GM23338 (cell line): Measurements from ENCODE around the gene SLC35F1. TPM values are rescaled to one million over a fixed set of nuclear protein-coding genes. Genes with fewer than 3 reads are reported as not detected.
A peak's percentile ranks its signal among the peaks of the same experiment; 100 is the strongest.

Source experiments
- ATAC-seq: fragments of 200-7000 bp; cut with Tn5 transposase; 3 replicates; pipeline ENCODE4 v1.9.1; 2020
- DNase-seq: peaks from one replicate; pipeline ENCODE4 v3.0.0-alpha.2; 2015; ENCODE audit warnings: low spot score
- H2AFZ ChIP-seq: fragments of 200-600 bp; sonication (generic); 2 replicates; pipeline ENCODE4 v1.8.0; 2016; ENCODE audit warnings: antibody characterized with exemption, mild to moderate bottlenecking, moderate library complexity
- H3F3A ChIP-seq: fragments of 200-600 bp; sonication (generic); replicated peaks from 2 replicates; pipeline ENCODE4 v1.8.0; 2017; ENCODE audit warnings: antibody characterized with exemption, mixed run types, low read depth
- H3K27ac ChIP-seq: fragments of 200-600 bp; sonication (generic); 2 replicates; pipeline ENCODE4 v1.6.1; 2016; ENCODE audit warnings: low read depth
- H3K27me3 ChIP-seq: fragments of 200-600 bp; sonication (generic); 2 replicates; pipeline ENCODE4 v1.8.0; 2016; ENCODE audit warnings: mild to moderate bottlenecking, mixed run types, moderate library complexity; ENCODE audit not compliant: insufficient read depth
- H3K36me3 ChIP-seq: fragments of 200-600 bp; sonication (generic); 2 replicates; pipeline ENCODE4 v1.8.0; 2016; ENCODE audit warnings: mild to moderate bottlenecking; ENCODE audit not compliant: insufficient read depth
- H3K4me1 ChIP-seq: fragments of 200-600 bp; sonication (generic); 2 replicates; pipeline ENCODE4 v1.8.0; 2016; ENCODE audit warnings: mild to moderate bottlenecking, moderate library complexity; ENCODE audit not compliant: insufficient read depth
- H3K4me2 ChIP-seq: fragments of 200-600 bp; sonication (generic); 2 replicates; pipeline ENCODE4 v1.7.1; 2017; ENCODE audit warnings: mixed run types
- H3K4me3 ChIP-seq: fragments of 200-600 bp; sonication (generic); 2 replicates; pipeline ENCODE4 v1.6.1; 2016; ENCODE audit warnings: mixed run types
- H3K79me2 ChIP-seq: fragments of 200-600 bp; sonication (generic); replicated peaks from 2 replicates; pipeline ENCODE4 v1.8.0; 2017; ENCODE audit warnings: mild to moderate bottlenecking; ENCODE audit not compliant: insufficient read depth
- H3K9me2 ChIP-seq: fragments of 200-600 bp; sonication (generic); 2 replicates; pipeline ENCODE4 v1.8.0; 2017; ENCODE audit not compliant: insufficient read depth
- H4K20me1 ChIP-seq: fragments of 200-600 bp; sonication (generic); replicated peaks from 2 replicates; pipeline ENCODE4 v1.8.0; 2017; ENCODE audit warnings: mild to moderate bottlenecking; ENCODE audit not compliant: insufficient read depth
- H3K27ac Mint-ChIP-seq: 2 replicates; pipeline ENCODE4 v1.8.0; 2020; ENCODE audit warnings: inconsistent platforms, mild to moderate bottlenecking, moderate library complexity, mixed read lengths
- H3K27me3 Mint-ChIP-seq: 3 replicates; pipeline ENCODE4 v1.8.0; 2022; ENCODE audit warnings: low read depth, mild to moderate bottlenecking, moderate library complexity, mixed read lengths, inconsistent platforms; ENCODE audit not compliant: insufficient read depth, poor library complexity
- H3K36me3 Mint-ChIP-seq: 3 replicates; pipeline ENCODE4 v1.8.0; 2021; ENCODE audit warnings: low read depth, mild to moderate bottlenecking, inconsistent platforms, moderate library complexity, mixed read lengths
- H3K4me1 Mint-ChIP-seq: 3 replicates; pipeline ENCODE4 v1.8.0; 2020; ENCODE audit warnings: mild to moderate bottlenecking, inconsistent platforms, mixed read lengths
- H3K4me3 Mint-ChIP-seq: 3 replicates; pipeline ENCODE4 v1.8.0; 2021; ENCODE audit warnings: moderate library complexity, mild to moderate bottlenecking, inconsistent platforms, mixed read lengths
- H3K9me3 Mint-ChIP-seq: 3 replicates; pipeline ENCODE4 v1.8.0; 2020; ENCODE audit warnings: moderate library complexity, mild to moderate bottlenecking, inconsistent platforms, mixed read lengths
- CREB1 ChIP-seq: fragments of 250-450 bp; sonication (Bioruptor Pico); IDR thresholded peaks from 2 replicates; pipeline ENCODE4 v1.5.0; 2020; ENCODE audit warnings: low read depth, mild to moderate bottlenecking, moderate library complexity
- EZH2 ChIP-seq: fragments of 200-600 bp; sonication (generic); IDR thresholded peaks from one replicate; pipeline ENCODE4 v1.8.0; 2017; ENCODE audit warnings: antibody characterized with exemption, mild to moderate bottlenecking, low read depth; ENCODE audit not compliant: unreplicated experiment
- JUNB ChIP-seq: IDR thresholded peaks from one replicate; pipeline ENCODE4 v1.6.1; 2016; ENCODE audit warnings: antibody characterized with exemption; ENCODE audit not compliant: unreplicated experiment
- NANOG ChIP-seq: IDR thresholded peaks from 2 replicates; pipeline ENCODE4 v1.6.1; 2016; ENCODE audit warnings: antibody characterized with exemption, borderline replicate concordance
- POLR2AphosphoS5 ChIP-seq: IDR thresholded peaks from 2 replicates; pipeline ENCODE4 v1.6.1; 2016; ENCODE audit warnings: antibody characterized with exemption, low read depth
- ZNF331 ChIP-seq: fragments of 250-450 bp; sonication (Bioruptor Pico); IDR thresholded peaks from 2 replicates; pipeline ENCODE4 v1.5.0; 2020; ENCODE audit warnings: low read depth, mild to moderate bottlenecking, moderate library complexity
- polyA plus RNA-seq: library from polyadenylated mRNA; unstranded; fragments of >200 nt; fragmentation: Nextera tagmentation; extraction: Ambion mirVana; gene quantifications from 2 replicates; pipeline ENCODE4 v1.2.1, GENCODE V29; 2016
- total RNA-seq: library from RNA; depleted of rRNA; stranded (reverse); fragments of >200 nt; shearing (Covaris generic); gene quantifications from 2 replicates; pipeline ENCODE4 v1.2.3, GENCODE V29; 2014
- TF ChIP-seq, protein P1 (sequence below): fragments of 250-450 bp; sonication (Bioruptor Pico); IDR thresholded peaks from 2 replicates; pipeline ENCODE4 v1.5.0; 2020; ENCODE audit warnings: mild to moderate bottlenecking, moderate library complexity
- TF ChIP-seq, protein P2 (sequence below), 2 experiments: fragments of 200-600 bp in 1 of 2; sonication (generic) in 1 of 2; conservative IDR thresholded peaks; 2 replicates each; pipeline versions ENCODE4 v1.5.1 to v1.6.1; 2016 to 2017; ENCODE audit warnings: antibody characterized with exemption in 2 of 2, low read depth in 2 of 2, mild to moderate bottlenecking in 2 of 2, moderate library complexity in 1 of 2
- TF ChIP-seq, protein P3 (sequence below): IDR thresholded peaks from one replicate; pipeline ENCODE4 v1.6.1; 2018; ENCODE audit warnings: antibody characterized with exemption; ENCODE audit not compliant: unreplicated experiment

Gene SLC35F1
- total and polyA plus RNA-seq, 2 experiments from 2014 or later: 3.0 to 10.3 TPM

DNA sequence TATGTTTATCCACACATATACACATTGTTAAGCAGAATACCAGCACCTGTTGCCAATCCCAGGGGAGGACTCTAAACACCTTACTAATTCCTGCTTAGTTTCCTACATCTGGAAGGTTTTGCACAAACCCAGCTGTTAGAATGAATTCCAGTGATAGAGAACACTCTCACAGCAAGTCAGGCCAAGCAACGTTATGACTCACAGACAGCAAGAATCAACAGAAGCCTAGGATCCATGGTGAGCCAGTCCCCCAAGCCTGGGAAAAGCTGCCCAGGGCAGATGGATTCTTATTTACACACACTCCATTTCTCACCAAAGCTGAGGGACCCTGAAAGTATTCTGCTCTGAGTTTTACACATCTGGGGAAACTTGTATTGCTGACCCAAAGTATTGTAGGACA lies 291.7 kb downstream of the SLC35F1 start:
- Mint-ChIP-seq H3K9me3 (no peaks in the 10 kb centered on the region), H3K4me1 (peaks cover 32% of the 10 kb centered on the region), H3K27ac (0 out of 2 replicates have a peak overlapping the region, but pooled peaks have one; percentile 23), H3K4me3 (no peak overlapping the region), H3K27me3 (no peaks in the 10 kb centered on the region), H3K36me3 (no peaks in the 10 kb centered on the region)
- H3K27me3 ChIP-seq: no peaks in the 10 kb centered on the region
- ATAC-seq (no peak; the same call in 2 of the 3 replicates), DNase-seq (no peak)
- no peaks in the 10 kb centered on the region for H3F3A ChIP-seq
- no peaks in the 10 kb centered on the region; the same call in 1 of the 2 replicates for H3K9me2 ChIP-seq
- H3K4me1 ChIP-seq: peaks cover 22% of the 10 kb centered on the region
- no peak overlapping the region for H3K27ac ChIP-seq
- no peaks in the 10 kb centered on the region for H4K20me1 ChIP-seq
- no peak for TF ChIP-seq POLR2AphosphoS5
- TF ChIP-seq, protein P1, sequence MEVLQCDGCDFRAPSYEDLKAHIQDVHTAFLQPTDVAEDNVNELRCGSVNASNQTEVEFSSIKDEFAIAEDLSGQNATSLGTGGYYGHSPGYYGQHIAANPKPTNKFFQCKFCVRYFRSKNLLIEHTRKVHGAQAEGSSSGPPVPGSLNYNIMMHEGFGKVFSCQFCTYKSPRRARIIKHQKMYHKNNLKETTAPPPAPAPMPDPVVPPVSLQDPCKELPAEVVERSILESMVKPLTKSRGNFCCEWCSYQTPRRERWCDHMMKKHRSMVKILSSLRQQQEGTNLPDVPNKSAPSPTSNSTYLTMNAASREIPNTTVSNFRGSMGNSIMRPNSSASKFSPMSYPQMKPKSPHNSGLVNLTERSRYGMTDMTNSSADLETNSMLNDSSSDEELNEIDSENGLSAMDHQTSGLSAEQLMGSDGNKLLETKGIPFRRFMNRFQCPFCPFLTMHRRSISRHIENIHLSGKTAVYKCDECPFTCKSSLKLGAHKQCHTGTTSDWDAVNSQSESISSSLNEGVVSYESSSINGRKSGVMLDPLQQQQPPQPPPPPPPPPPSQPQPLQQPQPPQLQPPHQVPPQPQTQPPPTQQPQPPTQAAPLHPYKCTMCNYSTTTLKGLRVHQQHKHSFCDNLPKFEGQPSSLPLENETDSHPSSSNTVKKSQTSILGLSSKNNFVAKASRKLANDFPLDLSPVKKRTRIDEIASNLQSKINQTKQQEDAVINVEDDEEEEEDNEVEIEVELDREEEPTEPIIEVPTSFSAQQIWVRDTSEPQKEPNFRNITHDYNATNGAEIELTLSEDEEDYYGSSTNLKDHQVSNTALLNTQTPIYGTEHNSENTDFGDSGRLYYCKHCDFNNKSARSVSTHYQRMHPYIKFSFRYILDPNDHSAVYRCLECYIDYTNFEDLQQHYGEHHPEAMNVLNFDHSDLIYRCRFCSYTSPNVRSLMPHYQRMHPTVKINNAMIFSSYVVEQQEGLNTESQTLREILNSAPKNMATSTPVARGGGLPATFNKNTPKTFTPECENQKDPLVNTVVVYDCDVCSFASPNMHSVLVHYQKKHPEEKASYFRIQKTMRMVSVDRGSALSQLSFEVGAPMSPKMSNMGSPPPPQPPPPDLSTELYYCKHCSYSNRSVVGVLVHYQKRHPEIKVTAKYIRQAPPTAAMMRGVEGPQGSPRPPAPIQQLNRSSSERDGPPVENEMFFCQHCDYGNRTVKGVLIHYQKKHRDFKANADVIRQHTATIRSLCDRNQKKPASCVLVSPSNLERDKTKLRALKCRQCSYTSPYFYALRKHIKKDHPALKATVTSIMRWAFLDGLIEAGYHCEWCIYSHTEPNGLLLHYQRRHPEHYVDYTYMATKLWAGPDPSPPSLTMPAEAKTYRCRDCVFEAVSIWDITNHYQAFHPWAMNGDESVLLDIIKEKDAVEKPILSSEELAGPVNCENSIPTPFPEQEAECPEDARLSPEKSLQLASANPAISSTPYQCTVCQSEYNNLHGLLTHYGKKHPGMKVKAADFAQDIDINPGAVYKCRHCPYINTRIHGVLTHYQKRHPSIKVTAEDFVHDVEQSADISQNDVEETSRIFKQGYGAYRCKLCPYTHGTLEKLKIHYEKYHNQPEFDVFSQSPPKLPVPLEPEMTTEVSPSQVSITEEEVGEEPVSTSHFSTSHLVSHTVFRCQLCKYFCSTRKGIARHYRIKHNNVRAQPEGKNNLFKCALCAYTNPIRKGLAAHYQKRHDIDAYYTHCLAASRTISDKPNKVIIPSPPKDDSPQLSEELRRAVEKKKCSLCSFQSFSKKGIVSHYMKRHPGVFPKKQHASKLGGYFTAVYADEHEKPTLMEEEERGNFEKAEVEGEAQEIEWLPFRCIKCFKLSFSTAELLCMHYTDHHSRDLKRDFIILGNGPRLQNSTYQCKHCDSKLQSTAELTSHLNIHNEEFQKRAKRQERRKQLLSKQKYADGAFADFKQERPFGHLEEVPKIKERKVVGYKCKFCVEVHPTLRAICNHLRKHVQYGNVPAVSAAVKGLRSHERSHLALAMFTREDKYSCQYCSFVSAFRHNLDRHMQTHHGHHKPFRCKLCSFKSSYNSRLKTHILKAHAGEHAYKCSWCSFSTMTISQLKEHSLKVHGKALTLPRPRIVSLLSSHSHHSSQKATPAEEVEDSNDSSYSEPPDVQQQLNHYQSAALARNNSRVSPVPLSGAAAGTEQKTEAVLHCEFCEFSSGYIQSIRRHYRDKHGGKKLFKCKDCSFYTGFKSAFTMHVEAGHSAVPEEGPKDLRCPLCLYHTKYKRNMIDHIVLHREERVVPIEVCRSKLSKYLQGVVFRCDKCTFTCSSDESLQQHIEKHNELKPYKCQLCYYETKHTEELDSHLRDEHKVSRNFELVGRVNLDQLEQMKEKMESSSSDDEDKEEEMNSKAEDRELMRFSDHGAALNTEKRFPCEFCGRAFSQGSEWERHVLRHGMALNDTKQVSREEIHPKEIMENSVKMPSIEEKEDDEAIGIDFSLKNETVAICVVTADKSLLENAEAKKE (CRISPR knock-in tag): no peak
- TF ChIP-seq, protein P2, sequence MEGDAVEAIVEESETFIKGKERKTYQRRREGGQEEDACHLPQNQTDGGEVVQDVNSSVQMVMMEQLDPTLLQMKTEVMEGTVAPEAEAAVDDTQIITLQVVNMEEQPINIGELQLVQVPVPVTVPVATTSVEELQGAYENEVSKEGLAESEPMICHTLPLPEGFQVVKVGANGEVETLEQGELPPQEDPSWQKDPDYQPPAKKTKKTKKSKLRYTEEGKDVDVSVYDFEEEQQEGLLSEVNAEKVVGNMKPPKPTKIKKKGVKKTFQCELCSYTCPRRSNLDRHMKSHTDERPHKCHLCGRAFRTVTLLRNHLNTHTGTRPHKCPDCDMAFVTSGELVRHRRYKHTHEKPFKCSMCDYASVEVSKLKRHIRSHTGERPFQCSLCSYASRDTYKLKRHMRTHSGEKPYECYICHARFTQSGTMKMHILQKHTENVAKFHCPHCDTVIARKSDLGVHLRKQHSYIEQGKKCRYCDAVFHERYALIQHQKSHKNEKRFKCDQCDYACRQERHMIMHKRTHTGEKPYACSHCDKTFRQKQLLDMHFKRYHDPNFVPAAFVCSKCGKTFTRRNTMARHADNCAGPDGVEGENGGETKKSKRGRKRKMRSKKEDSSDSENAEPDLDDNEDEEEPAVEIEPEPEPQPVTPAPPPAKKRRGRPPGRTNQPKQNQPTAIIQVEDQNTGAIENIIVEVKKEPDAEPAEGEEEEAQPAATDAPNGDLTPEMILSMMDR (conservative IDR thresholded peaks at IDR 0.05; ENCODE audit: low read depth in 2 of 2): no peak
- no peak for TF ChIP-seq EZH2
- TF ChIP-seq CREB1: no peak
- TF ChIP-seq ZNF331 (CRISPR knock-in tag): no peak
- TF ChIP-seq NANOG: no peak
- TF ChIP-seq JUNB: no peak
- TF ChIP-seq, protein P3, sequence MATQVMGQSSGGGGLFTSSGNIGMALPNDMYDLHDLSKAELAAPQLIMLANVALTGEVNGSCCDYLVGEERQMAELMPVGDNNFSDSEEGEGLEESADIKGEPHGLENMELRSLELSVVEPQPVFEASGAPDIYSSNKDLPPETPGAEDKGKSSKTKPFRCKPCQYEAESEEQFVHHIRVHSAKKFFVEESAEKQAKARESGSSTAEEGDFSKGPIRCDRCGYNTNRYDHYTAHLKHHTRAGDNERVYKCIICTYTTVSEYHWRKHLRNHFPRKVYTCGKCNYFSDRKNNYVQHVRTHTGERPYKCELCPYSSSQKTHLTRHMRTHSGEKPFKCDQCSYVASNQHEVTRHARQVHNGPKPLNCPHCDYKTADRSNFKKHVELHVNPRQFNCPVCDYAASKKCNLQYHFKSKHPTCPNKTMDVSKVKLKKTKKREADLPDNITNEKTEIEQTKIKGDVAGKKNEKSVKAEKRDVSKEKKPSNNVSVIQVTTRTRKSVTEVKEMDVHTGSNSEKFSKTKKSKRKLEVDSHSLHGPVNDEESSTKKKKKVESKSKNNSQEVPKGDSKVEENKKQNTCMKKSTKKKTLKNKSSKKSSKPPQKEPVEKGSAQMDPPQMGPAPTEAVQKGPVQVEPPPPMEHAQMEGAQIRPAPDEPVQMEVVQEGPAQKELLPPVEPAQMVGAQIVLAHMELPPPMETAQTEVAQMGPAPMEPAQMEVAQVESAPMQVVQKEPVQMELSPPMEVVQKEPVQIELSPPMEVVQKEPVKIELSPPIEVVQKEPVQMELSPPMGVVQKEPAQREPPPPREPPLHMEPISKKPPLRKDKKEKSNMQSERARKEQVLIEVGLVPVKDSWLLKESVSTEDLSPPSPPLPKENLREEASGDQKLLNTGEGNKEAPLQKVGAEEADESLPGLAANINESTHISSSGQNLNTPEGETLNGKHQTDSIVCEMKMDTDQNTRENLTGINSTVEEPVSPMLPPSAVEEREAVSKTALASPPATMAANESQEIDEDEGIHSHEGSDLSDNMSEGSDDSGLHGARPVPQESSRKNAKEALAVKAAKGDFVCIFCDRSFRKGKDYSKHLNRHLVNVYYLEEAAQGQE: no peak
- H3K4me2 ChIP-seq: peak overlapping the region; percentile 50; the same call in 1 of the 2 replicates
- H2AFZ ChIP-seq: no peak overlapping the region
- H3K36me3 ChIP-seq: no peaks in the 10 kb centered on the region
- no peak overlapping the region for H3K4me3 ChIP-seq
- no peaks in the 10 kb centered on the region for H3K79me2 ChIP-seq
